ENCODE measurements around the gene MALSU1.
"Not testable (repeated sequence)": the region's sequence is repeated elsewhere in the genome, so short reads cannot be mapped to it uniquely, and the experiment has no call there.

MALSU1 gene

DNA sequence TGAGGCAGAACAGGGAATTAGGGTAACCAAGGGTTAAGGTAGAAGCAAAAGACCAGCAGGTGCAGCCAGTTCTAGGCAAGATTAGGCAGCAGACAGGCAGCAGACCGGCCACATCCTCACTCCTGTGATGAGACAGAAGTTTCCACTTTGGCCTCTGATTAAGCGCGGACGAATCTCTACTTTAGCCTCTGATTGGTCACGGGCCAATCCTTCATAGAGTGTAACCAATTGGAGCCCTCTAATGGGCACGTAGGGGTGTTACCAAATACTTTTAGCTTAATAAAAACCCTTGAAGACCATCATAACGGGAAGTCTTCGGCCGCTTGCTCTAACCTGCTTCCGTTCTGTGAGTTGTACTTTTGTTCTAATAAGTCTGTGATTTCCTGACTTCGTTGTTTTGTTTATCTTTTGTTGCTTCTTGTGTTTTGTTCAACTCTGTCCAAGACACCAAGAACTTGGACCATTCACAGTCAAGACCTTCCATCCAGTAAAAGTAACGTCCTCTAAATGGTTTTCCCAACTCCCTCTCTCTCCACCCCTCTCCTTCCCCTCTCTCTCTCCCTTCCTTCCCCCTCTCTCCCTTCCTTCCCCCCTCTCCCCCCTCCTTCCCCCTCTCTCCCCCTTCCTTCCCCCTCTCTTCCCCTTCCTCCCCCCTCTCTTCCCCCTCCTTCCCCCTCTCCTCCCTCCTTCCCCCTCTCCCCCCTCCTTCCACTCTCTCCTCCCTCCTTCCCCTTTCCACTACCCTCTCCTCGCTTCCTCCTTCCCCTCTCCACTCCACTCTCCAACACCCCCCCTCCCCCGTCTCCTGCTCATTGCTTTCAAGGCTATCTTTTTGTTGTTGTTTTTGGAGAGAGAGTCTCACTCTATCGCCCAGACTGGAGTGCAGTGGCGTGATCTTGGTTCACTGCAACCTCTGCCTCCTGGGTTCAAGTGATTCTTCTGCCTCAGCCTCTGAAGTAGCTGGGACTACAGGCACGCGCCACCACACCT is 13.2 kb upstream of the MALSU1 start:
- DNase-seq (ENCODE audit: low read depth): no peak

DNA sequence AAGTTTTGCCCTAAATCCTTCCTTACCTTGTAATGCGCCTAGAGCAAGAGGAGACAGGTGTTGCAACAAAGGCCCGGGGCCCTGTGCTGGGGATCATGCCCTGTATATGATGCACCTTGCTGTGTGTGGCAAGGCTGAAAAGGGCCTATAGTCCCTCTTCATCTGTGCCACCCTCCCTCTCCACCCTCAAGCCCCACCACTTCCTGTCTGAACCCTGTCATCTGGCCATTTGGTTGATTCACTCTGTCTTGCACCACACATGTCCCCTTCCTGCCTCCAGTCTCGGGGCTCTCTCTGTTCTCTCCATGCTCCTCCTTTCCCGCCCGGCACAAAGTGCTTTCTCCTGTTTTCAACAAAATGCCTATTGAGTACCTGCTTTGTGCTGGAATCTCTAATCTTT is 11.5 kb upstream of the MALSU1 start:
- DNase-seq (ENCODE audit: low read depth): no peak

DNA sequence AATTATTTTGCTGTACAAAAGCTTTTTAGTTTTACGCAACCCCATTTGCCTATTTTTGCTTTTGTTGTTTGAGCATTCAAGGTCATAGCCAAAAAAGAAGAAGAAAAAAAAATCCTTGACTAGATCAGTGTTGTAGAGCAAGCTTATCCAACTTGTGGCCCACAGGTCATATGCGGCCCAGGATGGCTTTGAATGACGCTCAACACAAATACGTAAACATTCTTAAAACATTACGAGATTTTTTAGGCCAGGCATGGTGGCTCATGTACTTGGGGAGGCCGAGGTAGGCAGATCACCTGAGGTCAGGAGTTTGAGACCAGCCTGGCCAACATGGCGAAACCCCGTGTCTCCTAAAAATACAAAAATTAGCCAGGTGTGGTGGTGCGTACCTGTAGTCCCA is 8.1 kb upstream of the MALSU1 start:
- DNase-seq (ENCODE audit: low read depth): no peak

DNA sequence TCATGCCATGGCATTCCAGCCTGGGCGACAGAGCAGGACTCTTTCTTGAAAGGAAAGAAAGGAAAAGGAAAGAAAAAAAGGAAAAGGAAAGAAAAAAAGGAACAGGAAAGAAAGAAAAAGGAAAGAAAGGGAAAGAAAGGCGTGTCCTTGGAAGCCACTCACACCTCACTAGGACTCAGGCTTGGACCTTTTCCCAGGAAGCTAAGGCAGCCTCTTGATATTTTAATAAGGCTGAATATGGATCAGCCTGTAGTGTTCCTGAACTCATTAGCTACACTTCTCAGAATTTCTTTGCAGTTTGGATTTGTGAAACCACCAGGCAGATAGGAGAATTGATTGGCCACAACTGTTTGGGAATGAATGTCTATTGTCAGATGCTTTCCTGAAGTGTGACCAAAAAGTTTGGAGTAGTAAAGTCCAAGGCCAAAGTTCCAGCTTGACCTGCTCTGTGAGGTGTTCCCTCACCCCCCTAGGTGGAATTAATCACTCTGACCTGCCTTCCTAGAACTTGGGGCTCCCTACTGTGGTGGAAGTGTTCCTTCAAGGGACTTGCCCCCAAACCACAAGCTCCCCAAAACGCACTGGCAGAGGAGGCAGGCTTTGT is 7.1 kb upstream of the MALSU1 start:
- DNase-seq (ENCODE audit: low read depth): no peak

DNA sequence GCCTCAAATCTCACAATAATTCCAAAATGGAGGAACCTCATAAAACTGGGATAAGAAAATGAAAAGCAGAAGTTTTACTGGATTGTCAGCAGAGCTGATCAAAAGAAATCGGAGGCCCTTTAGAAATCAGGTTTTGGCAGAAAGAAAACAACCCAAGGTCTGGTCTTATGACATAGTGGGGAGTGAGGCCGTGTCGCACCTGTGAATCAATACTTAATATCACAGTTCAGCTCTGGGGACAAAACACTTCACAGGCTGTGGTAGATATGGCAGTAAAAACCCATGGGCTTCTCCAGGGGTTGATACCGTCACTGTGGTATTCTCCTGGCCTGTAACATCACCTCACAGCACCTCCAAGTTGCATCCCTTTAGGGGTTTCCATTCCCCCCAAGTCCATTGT is 6.5 kb upstream of the MALSU1 start:
- DNase-seq (ENCODE audit: low read depth): no peak

DNA sequence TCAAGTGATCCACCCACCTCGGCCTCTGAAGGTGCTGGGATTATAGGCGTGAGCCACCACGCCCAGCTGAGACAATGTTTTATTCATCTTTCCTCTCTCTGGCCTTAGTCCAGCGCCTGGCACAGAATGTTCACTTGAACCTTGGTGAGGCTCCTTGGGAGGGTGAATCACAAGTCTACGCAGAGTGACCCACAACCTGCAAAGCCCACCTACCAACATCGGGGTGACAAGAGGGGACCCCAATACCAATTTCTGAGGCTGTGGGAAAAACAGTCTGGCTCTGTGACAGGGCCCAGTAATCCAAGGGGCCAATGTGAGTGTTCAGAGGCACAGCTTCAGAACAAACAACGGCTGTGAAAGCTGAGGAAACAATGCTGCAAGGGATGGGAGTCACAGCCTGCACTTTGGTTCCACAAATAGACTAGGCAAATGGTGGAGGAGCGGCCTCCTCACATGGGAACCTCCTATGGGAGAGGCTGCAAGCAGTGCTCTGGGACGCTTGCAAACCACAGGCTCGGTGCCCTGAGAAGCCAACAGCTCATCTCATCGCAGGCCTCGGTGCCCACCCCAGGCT is 5.6 kb upstream of the MALSU1 start:
- no peak for DNase-seq (ENCODE audit: low read depth)

DNA sequence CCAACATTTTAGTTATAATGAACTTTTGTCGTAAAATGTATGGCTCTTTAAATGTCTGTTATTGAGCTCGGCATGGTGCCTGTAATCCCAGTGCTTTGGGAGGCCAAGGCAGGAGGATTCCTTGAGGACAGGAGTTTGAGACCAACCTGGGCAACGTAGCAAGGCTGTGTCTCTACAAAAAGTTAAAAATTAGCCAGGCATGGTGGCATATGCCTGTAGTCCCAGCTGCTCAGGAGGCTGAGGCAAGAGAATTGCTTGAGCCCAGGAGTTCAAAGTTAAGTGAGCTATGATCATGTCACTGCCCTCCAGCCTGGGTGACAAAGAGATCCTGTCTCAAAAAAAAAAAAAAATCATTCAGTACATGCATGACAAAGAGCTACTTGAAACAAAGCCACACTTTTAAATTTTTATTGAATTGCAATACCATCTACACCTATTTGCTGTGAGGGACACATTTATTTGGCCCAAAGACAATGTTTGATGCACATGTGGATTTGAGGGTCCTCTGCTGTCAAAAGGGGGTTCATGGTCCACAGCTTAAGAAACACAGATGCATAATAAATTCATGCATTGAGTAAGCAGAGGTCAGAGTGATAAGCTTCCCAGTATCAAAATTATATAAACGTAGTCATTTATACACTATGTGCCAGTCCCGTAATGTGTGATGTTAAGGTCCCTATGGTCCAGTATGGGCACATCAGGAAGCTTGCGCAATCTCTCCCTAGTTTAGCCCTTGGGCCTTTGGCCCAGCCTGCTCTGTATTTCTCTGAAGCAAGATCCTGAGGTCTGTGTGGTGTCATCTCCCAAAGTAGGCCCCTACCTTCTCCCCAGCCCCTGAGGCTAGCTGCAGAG is 4.4 kb upstream of the MALSU1 start:
- DNase-seq (ENCODE audit: low read depth): no peak

DNA sequence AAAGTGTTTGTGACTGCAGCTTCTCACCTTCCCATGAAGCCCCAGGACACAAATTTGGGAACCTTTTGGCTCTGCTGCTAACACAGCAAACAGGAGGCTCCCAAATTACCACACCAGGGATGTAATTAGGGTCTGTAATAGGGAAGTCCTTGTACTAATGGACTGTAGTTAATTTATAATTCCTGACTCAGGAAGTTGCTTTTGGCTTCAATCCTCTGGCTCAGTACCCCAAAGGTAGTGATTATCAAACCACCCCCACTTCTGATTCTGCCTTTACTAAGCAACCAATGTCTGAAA is 3.8 kb upstream of the MALSU1 start:
- no peak for DNase-seq (ENCODE audit: low read depth)

DNA sequence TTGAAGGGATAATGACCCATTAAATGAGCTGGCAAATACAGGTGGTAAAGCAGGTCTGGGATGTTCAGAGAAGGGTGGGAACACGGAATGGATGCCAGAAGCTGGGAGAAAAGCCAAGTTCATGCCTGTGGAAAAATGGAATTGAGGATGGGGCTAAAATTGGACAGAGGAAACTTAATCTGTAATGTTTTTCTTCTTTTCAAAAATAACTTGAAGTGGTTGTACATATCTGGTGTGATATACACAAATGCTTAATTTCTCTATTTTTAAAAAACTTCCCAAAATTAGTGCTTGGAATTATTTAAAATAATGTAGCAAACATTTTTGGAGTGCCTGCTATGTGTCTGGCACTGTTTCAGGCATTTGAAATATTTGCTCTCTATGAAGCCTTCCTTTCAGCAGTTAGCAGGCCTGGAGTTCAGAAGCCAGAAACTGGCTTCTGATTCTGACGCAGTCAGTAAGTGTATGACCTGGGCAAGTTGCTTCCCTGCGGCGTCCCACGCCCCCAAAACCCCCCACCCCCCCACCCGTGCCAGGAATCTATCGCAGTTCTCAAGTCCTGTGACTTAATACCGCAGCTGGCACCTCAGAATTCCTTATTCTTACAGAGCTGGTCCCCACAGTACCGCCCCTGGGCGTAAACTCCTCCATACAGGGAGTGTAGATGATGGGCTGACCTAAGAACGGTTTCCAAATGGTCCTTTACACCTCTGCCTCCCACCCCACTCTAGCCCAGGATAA is 828 bp upstream of the MALSU1 start:
- no peak for DNase-seq (ENCODE audit: low read depth)

DNA sequence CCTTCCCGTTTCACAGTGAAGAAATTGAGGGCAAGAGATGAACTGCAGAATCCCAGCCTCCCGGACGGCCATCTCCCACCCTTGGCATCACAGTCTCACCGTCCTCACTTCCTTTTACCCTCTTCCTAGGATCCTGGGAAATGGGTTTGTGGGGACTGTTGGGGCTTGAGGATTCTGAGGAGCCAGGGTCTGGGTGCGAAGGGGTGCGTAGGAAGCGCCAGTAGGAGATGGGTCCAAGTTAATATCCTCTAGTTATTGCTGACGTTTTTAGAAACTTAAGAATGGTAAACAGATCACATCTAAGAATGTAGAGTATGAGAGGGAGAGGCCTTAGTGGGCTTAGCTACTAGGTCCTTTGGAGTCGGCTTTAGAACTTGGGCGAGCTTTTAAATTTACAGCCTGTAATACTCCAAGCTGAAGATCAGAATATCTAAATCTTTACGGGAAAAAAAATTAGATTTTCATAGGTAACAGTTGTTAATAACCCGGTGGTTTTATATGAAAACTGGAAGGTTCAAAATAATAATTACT is 696 bp downstream of the MALSU1 start:
- DNase-seq (ENCODE audit: low read depth): no peak

DNA sequence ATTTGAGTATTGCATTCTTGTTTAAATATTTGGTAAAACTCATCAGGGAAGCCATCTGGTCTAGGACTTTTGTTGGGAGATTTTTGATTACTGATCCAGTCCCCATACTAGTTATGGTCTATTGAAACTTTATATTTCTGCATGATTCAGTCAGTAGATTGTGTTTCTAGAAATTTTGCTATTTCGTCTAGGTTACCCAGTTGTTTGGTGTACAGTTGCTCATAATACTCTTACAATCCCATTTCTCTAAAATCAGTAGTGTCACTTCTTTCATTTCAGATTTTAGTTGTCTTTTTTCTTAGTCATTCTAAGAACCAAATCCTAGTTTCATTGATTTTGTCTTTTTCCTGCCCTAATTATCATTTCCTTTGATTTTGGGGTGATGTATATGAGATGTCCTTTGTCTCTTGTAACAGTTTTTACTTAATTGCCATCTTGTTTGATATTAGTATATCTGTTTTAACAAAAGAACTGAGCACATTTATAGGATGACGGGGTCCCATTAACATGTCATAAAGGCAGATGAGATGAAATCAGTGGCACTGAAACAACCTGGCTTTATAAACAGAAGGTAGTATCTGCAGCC is 7.9 kb downstream of the MALSU1 start:
- DNase-seq (ENCODE audit: low read depth): no peak

DNA sequence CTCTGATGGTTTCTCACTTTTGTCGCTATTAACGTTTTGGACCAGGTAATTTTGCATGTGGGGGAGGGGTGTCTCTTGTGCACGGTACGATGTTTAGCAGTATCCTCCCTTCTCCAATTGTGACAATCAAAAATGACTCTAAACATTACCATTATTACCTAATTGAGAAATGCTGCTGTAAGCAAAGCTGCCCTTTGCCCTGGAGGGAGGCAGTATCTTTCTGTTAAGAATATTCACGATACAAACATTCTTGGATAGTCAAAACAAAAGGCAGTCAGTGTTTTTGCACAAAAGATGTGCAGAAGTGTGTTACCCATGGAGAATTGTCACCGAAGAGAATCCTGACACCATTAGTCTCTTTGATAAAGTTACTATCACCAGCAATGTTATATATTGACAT is 9.6 kb downstream of the MALSU1 start:
- no peak for DNase-seq (ENCODE audit: low read depth)

DNA sequence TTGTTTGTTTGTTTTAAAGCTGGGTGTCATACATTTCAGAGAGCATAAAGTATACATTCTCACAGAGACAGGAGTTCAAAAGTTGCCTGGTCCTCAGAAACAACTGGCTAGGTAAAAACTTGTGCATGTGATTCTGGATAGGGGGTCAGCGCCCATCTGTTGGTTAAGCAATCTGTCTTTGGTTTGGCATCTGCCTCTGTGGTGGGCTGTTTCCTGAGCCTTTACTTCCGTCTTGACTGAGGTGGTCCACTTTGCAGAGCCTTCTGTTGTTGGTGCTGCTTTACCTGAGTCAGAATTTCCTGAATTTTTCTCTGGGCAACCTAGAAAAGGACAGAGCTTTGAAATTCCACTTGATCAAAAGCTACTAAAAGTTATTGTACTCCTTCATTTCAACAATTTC is 13.0 kb downstream of the MALSU1 start:
- DNase-seq (ENCODE audit: low read depth): not testable (repeated sequence)

DNA sequence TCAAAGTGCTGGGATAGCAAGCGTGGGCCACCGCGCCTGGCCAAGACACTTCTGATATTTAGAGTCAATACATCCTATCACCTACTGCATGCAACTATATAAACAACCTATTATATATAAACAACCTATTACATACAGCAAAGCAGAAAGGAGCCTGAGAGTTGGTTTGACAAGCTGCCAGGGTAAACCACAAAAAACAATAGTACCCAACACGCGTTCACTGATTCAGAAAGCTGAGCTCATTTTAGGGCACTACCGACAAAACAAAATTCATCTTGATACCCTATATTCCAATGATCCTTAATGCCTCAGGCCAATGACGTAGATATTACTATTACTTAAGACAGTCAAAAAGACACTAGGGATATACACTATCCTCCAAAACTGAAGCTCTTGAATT is 16.2 kb downstream of the MALSU1 start:
- DNase-seq (ENCODE audit: low read depth): no peak

DNA sequence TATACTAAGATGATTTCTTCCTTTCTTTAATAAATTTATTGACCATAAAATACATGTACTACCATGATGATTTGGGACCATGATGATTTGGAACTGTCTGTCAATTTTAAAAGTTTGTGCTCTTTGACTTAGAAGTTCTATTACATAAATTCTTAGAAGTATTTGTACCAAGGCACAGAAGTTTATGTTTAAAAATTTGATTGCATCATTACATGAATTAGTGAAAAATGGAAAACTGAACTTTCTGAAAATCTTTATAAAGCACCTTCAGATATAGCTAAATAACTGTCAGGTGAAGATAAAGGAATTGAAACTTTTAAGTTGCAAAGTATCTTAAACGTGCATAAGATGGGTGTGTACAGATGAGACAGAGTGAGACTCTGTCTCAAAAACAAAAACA is 32.0 kb downstream of the MALSU1 start:
- DNase-seq (ENCODE audit: low read depth): no peak

DNA sequence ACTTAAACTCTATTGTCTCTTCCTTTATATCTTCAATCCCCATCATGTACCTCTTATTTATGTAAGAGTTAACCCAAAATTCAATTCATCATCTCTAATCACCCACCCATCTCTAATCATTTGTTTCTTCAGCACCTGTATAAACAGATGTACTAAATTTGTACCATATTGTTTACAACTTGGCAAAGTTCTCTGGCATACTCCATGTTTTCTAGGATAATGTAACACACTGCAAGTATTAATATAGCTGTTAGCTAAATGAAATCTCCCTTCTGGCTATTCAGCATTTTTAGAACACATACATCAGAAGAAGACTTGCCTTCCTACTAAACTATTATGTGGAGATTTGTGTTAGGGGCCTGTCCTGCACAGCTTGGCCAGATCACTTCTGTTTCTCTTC is 33.1 kb downstream of the MALSU1 start:
- no peak for DNase-seq (ENCODE audit: low read depth)

DNA sequence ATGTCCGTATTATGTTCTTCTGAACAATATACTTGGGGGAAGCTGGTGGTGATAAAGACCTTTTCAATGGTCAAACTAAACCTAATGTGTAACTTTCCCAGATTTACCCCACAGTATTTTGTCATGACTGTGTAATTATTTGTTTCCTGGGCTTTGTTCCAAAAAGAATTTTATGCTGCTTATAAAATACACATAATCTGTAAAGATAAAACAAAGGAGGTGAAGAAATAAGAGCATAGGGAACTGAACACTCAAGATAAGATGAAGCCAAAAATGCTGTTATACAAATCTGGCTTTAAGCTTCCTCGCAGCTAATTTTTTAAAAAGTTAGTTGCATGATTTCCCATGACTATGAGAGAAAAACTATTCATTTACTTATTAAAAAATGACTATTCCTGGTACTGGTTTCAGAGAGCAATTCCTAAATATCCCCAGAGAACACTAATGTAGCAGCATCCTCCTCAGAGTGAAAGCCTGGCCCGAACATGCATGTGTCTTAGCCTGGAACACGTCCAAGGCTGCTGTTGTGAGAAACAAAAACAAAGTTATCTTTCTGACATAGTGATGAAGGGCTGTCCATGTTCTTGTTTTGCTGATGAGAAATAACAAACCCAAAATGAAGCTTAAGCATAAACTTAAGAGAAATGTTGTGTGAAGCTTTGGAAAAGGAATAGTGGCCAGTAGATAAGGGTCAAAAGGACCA is 33.9 kb downstream of the MALSU1 start:
- no peak for DNase-seq (ENCODE audit: low read depth)

DNA sequence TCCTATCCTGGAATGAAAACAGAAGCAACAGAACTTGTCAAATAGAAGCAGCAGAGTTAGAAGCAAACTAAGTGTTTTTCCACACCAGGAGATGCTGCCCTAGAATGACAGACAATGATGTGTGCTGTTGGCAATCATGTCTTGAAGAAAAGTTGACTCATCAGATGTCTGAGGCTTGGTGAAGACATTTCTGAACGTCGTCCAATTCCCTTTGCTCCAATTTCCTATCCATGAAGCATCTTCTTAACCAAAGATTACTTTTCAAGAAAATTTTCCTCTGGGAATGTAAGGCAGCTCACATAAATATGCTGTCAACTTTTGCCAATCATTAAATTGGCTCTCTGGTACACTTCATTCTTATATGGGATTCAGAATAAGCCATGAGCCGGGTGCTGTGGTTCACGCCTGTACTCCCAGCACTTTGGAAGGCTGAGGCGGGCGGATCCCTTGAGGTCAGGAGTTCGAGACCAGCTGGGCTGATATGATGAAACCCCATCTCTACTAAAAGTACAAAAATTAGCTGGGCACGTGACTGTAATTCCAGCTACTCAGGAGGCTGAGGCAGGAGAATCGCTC is 34.6 kb downstream of the MALSU1 start:
- DNase-seq (ENCODE audit: low read depth): no peak

DNA sequence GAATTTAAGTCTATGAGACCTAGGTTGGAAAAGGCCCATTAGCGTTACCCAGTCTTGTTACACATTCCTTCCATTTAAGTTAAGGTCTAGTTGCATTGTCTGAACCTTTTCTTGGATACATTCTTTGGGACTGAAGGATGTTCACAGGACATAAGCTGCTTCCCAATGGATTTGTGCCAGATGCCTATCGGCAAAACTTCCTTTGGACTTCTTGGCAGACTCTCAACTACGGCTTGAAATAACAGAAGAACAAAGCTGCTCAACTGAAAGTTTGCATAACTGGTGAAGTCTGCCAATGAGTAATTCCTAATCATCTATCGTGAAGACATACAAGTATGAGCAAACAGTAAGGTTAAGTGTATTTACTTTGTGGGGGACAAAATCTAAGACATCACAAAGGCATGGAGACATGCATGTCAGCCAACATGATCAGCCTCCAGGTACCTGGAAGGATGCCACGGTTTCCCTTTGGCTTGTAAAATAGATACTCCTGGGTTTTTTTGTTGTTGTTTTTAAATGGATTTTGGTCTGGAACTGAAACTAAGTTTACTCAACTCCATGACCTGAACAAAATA is 35.4 kb downstream of the MALSU1 start:
- DNase-seq (ENCODE audit: low read depth): no peak

DNA sequence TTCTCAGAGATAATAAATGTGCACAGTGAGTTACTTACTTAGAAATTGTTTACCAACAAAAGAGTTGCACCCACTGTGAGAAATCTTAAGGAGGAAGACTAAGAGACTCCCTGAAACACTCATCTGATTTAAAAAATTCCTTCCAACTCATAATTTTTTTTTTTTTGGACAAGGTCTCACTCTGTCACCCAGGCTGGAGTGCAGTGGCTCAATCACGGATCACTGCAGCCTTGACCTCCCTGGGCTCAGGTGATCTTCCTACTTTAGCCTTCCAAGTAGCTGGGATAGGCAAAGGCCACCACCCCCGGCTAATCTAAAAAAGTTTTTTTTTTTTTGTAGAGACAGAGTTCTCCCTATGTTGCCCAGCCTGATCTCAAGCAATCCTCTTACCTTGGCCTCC is 36.0 kb downstream of the MALSU1 start:
- DNase-seq (ENCODE audit: low read depth): no peak
